ENCODE data around the gene C19orf25.

The C19orf25 gene

DNA sequence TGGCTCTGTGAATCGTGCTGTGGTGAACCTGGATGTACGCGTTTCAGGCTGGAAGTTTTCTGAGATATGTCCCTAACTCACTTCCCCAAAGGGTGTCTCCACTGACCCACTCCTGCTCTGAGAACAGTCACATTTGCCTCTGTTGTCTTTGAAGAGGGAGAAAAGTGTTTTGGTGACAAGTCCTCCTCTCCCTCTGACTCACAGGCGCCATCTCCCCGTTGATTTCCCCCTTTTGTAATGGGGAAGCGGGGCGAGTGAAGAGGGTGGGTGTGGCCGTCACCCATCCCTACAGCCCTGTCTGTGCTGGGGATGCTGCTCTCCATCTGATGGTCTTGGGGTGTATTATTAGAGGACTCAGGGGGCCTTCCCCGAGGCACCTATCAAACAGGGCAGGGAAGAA is 19.5 kb downstream of the C19orf25 start:
- ChIA-PET CTCF (interaction anchor here (3.7 kb wide), 1 partner anchor 16 kb away, joined by 22 read pairs; no protein-coding TSS in a partner anchor), POLR2A (interaction anchor here (0.6 kb wide), 1 partner anchor 164 kb away, joined by 3 read pairs; no protein-coding TSS in a partner anchor)
- TF ChIP-seq, protein P1, sequence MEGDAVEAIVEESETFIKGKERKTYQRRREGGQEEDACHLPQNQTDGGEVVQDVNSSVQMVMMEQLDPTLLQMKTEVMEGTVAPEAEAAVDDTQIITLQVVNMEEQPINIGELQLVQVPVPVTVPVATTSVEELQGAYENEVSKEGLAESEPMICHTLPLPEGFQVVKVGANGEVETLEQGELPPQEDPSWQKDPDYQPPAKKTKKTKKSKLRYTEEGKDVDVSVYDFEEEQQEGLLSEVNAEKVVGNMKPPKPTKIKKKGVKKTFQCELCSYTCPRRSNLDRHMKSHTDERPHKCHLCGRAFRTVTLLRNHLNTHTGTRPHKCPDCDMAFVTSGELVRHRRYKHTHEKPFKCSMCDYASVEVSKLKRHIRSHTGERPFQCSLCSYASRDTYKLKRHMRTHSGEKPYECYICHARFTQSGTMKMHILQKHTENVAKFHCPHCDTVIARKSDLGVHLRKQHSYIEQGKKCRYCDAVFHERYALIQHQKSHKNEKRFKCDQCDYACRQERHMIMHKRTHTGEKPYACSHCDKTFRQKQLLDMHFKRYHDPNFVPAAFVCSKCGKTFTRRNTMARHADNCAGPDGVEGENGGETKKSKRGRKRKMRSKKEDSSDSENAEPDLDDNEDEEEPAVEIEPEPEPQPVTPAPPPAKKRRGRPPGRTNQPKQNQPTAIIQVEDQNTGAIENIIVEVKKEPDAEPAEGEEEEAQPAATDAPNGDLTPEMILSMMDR (IDR thresholded peaks at IDR 0.05; ENCODE audit: control extremely low read depth, extremely low read depth, low read depth, missing control alignments): no peak

DNA sequence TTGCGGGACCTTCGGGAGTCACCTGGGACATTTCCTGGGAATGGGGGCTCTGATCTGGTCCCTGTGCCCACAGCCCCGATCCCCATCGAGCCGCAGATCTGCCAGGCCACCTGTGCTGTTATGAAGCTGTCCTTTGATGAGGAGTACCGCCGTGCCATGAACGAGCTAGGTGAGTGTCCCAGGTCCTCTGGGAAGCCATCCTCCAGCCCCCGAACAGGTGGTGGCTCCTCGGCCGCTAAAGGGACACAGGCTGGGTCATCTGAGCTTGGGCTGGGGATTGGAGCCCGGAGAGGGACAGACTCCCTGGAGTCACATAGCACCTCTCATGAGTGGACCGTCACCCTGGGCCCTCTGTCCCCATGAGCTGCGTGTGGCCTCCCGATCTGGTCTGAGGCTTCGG is 21.1 kb downstream of the C19orf25 start:
- no peak for DNase-seq (ENCODE audit: extremely low spot score)
- TF ChIP-seq, protein P1 (IDR thresholded peaks at IDR 0.05; ENCODE audit: control extremely low read depth, extremely low read depth, low read depth, missing control alignments): no peak
- CTCF ChIA-PET: interaction anchor here (1.3 to 3.7 kb wide), 4 partner anchors 10 to 20 kb away, joined by 3 to 22 read pairs (median 3); no protein-coding TSS in a partner anchor
- POLR2A ChIA-PET: interaction anchor here (0.6 kb wide), 1 partner anchor 1927 kb away, joined by 3 read pairs; no protein-coding TSS in a partner anchor

More for the DNA sequence above, 19.5 kb downstream of the C19orf25 start:
- no peak for DNase-seq (ENCODE audit: extremely low spot score)

- ChIA-PET CTCF (interaction anchor here (1.4 to 3.7 kb wide), 3 partner anchors 10 to 20 kb away, joined by 3 to 22 read pairs (median 3); no protein-coding TSS in a partner anchor), POLR2A (interaction anchor here (0.6 kb wide), 1 partner anchor 1928 kb away, joined by 3 read pairs; no protein-coding TSS in a partner anchor)
- TF ChIP-seq, protein P1 (IDR thresholded peaks at IDR 0.05; ENCODE audit: control extremely low read depth, extremely low read depth, low read depth, missing control alignments): no peak
- DNase-seq (ENCODE audit: extremely low spot score): no peak
Measured at GRCh38 chr19:1457031-1457739, 21.8 kb downstream of the C19orf25 start.

GRCh38 chr19:1456121-1456900 is 22.7 kb downstream of the C19orf25 start:
- POLR2A ChIA-PET: interaction anchor here (1.4 to 2.0 kb wide), 2 partner anchors 11 to 15 kb away, joined by 5 to 6 read pairs; no protein-coding TSS in a partner anchor
- TF ChIP-seq, protein P1 (IDR thresholded peaks at IDR 0.05; ENCODE audit: control extremely low read depth, extremely low read depth, low read depth, missing control alignments): no peak

DNA sequence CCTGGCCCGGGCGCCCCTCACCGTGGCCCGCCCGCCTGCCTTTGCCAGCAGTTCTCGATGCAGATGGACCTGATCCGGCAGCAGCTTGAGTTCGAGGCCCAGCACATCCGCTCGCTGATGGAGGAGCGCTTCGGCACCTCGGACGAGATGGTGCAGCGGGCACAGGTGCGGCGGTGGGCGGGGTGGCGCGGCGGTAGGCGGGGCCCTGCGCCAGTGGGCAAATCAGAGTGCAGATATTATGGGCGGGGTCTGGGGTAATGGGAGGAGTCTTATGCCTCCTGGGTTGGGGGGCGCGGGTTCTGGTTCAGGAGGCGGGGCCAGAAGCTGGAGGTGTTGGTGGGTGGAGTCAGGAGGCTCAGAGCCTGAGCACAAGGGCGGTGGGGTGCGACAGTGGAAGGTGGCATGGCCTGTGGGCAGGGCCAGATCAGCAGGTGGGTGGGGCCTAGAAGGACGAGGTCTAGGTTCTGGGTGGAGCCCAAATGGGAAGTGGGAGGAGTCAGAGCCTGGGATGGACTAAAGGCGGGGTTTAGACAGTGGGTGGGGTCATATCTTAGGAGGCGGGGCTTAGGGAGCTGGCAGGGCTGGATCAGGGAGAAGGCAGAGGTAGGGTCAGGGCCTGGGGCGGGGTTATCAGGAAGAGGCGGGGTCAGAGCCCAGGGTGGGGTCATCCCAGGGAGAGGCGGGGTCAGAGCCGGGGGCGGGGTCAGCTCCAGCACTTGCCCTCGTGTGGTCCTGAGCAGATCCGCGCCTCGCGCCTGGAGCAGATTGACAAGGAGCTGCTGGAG is 23.5 kb downstream of the C19orf25 start:
- POLR2A ChIA-PET: interaction anchor here (0.5 to 2.0 kb wide), 3 partner anchors 11 to 15 kb away, joined by 5 to 7 read pairs (median 6); no protein-coding TSS in a partner anchor
- CTCF ChIA-PET: interaction anchor here (1.8 to 3.7 kb wide), 4 partner anchors 11 to 13 kb away, joined by 6 to 25 read pairs (median 14); no protein-coding TSS in a partner anchor
- TF ChIP-seq, protein P1 (IDR thresholded peaks at IDR 0.05; ENCODE audit: control extremely low read depth, extremely low read depth, low read depth, missing control alignments): no peak
- peak; percentile 79 for DNase-seq (ENCODE audit: extremely low spot score)

More at GRCh38 chr19:1456121-1456900, 22.7 kb downstream of the C19orf25 start:
- no peak for DNase-seq (ENCODE audit: extremely low spot score)
- CTCF ChIA-PET: interaction anchor here (1.8 to 3.7 kb wide), 3 partner anchors 10 to 13 kb away, joined by 6 to 22 read pairs (median 6); no protein-coding TSS in a partner anchor

Data from GM10248 (cell line).